ENCODE measurements around the gene CCHCR1.

GRCh38 chr6:31161216-31162126, 3.9 kb upstream of the CCHCR1 start:
- TF ChIP-seq CTCF (conservative IDR thresholded peaks at IDR 0.05), result no peak
- TF ChIP-seq EZH2 (IDR thresholded peaks at IDR 0.05; ENCODE audit: low read depth), result no peak

All from PC-9 (cell line).